OCI-LY7 (cell line): ENCODE measurements around the gene KRTDAP. TPM values are rescaled to one million over a fixed set of nuclear protein-coding genes. Genes with fewer than 3 reads are reported as not detected.

Experiments used
- BruUV-seq: library from RNA; stranded (reverse); fragments of 400-500 nt; replicated peaks from 2 replicates; lab custom pipeline; 2021; lab: Mats Ljungman, UMichigan
- CTCF ChIA-PET: fragments of 300-600 bp; sonication (Branson Sonifier 250); formaldehyde crosslinking; loops from one replicate; lab custom pipeline; 2022; ENCODE audit warnings: antibody characterized with exemption; ENCODE audit not compliant: unreplicated experiment; lab: Charles Lee
- POLR2A ChIA-PET: fragments of 300-600 bp; sonication (Branson Sonifier 250); formaldehyde crosslinking; loops from one replicate; lab custom pipeline; 2022; ENCODE audit warnings: antibody characterized with exemption; lab: Charles Lee
- DNase-seq: peaks from one replicate; pipeline ENCODE4 v3.0.0-alpha.2; 2015; ENCODE audit warnings: low spot score
- H2AFZ ChIP-seq: fragments of 200-600 bp; sonication (generic), shearing (Covaris generic); 2 replicates; pipeline ENCODE4 v1.6.1; 2014; ENCODE audit warnings: mild to moderate bottlenecking, antibody characterized with exemption, low read length, moderate library complexity
- H3K27ac ChIP-seq: fragments of 200-600 bp; sonication (generic); 2 replicates; pipeline ENCODE4 v1.5.1; 2014; ENCODE audit warnings: mixed run types, low read depth, mild to moderate bottlenecking, moderate library complexity, low read length, inconsistent platforms; ENCODE audit not compliant: poor library complexity, severe bottlenecking
- H3K36me3 ChIP-seq: fragments of 200-600 bp; sonication (generic); 2 replicates; pipeline ENCODE4 v1.6.1; 2014; ENCODE audit warnings: mild to moderate bottlenecking, antibody characterized with exemption, low read length, moderate library complexity, mixed read lengths; ENCODE audit not compliant: insufficient read depth
- H3K4me1 ChIP-seq: fragments of 200-600 bp; sonication (generic); 2 replicates; pipeline ENCODE4 v1.5.1; 2014; ENCODE audit warnings: mild to moderate bottlenecking, low read length; ENCODE audit not compliant: insufficient read depth, poor library complexity, severe bottlenecking
- H3K4me2 ChIP-seq: fragments of 200-600 bp; sonication (generic); 2 replicates; pipeline ENCODE4 v1.6.1; 2014; ENCODE audit warnings: mild to moderate bottlenecking, low read length
- H3K4me3 ChIP-seq: fragments of 200-600 bp; sonication (generic); 2 replicates; pipeline ENCODE4 v1.5.1; 2014; ENCODE audit warnings: mild to moderate bottlenecking, low read depth, low read length; ENCODE audit not compliant: poor library complexity, severe bottlenecking
- H3K79me2 ChIP-seq: fragments of 200-600 bp; sonication (generic); 2 replicates; pipeline ENCODE4 v1.6.1; 2016; ENCODE audit warnings: low read depth, mild to moderate bottlenecking, low read length, moderate library complexity, mixed read lengths; ENCODE audit not compliant: insufficient read depth
- H3K9me2 ChIP-seq: fragments of 200-600 bp; sonication (generic); 2 replicates; pipeline ENCODE4 v1.6.1; 2016; ENCODE audit warnings: mild to moderate bottlenecking, low read length, mixed read lengths; ENCODE audit not compliant: insufficient read depth
- H3K9me3 ChIP-seq: fragments of 200-600 bp; sonication (generic); 2 replicates; pipeline ENCODE4 v1.6.1; 2014; ENCODE audit warnings: mild to moderate bottlenecking, mixed run types, low read length, mixed read lengths
- H4K20me1 ChIP-seq: fragments of 200-600 bp; sonication (generic); 2 replicates; pipeline ENCODE4 v1.6.1; 2014; ENCODE audit warnings: mild to moderate bottlenecking, antibody characterized with exemption, low read length, moderate library complexity, mixed read lengths; ENCODE audit not compliant: insufficient read depth
- CTCF ChIP-seq: fragments of 200-600 bp; sonication (generic); conservative IDR thresholded peaks from 2 replicates; pipeline ENCODE4 v1.5.1; 2014; ENCODE audit warnings: mild to moderate bottlenecking, antibody characterized with exemption, low read length, moderate library complexity, mixed read lengths
- EZH2phosphoT487 ChIP-seq: fragments of 200-600 bp; sonication (generic); IDR thresholded peaks from 2 replicates; pipeline ENCODE4 v1.6.1; 2018; ENCODE audit warnings: low read depth, borderline replicate concordance, mild to moderate bottlenecking, mixed run types, antibody characterized with exemption, low read length, moderate library complexity, mixed read lengths
- intact Hi-C: fragments of 100-400 bp; cut with micrococcal nuclease; formaldehyde crosslinking; loops from one replicate; pipeline ENCODE4 v1.10.0; 2022; ENCODE audit not compliant: unreplicated experiment
- total RNA-seq, 2 experiments: library from RNA; depleted of rRNA in 1 of 2; stranded (reverse); fragments of >200 nt in 1 of 2; shearing (Covaris generic) in 1 of 2; gene quantifications; 2 replicates each; pipeline ENCODE4 v1.2.3, GENCODE V29; 2014 to 2022

The KRTDAP gene
- total RNA-seq, 2 experiments from 2014 or later = not detected

- H3K9me3 ChIP-seq = no peaks in the 10 kb centered on the region
- TF ChIP-seq EZH2phosphoT487 = no peak
- TF ChIP-seq CTCF = no peak
- H3K79me2 ChIP-seq = no peaks in the 10 kb centered on the region
- no peaks in the 10 kb centered on the region for H4K20me1 ChIP-seq
- no peaks in the 10 kb centered on the region for H3K4me1 ChIP-seq
- H3K9me2 ChIP-seq = no peaks in the 10 kb centered on the region
- intact Hi-C loops = no loop called here
- no peak overlapping the region for H2AFZ ChIP-seq
- H3K36me3 ChIP-seq = no peaks in the 10 kb centered on the region
- H3K4me2 ChIP-seq = no peak overlapping the region
- ChIA-PET POLR2A (interaction anchor here (0.6 kb wide), 1 partner anchor 1167 kb away, joined by 3 read pairs; no protein-coding TSS in a partner anchor), CTCF (no interaction called here)
- DNase-seq = no peak
- no peak overlapping the region for H3K4me3 ChIP-seq
- no peak overlapping the region for H3K27ac ChIP-seq
- no TSS peak for BruUV-seq
Observed at GRCh38 chr19:35491836-35492360, 1.6 kb upstream of the KRTDAP start.

- Histone ChIP-seq H3K27ac (no peak overlapping the region), H3K79me2 (no peaks in the 10 kb centered on the region), H3K4me3 (no peak overlapping the region), H3K4me1 (peaks cover 11% of the 10 kb centered on the region), H4K20me1 (no peaks in the 10 kb centered on the region), H3K36me3 (no peaks in the 10 kb centered on the region), H3K4me2 (no peak overlapping the region), H3K9me2 (no peaks in the 10 kb centered on the region), H2AFZ (no peak overlapping the region), H3K9me3 (no peaks in the 10 kb centered on the region)
- ChIA-PET POLR2A (no interaction called here), CTCF (no interaction called here)
- no TSS peak for BruUV-seq
- intact Hi-C loops = no loop called here
- TF ChIP-seq CTCF (no peak), EZH2phosphoT487 (no peak)
- no peak for DNase-seq
Observed at GRCh38 chr19:35488677-35489076, 1.6 kb downstream of the KRTDAP start.

GRCh38 chr19:35487656-35488182 is 2.5 kb downstream of the KRTDAP start:
- TF ChIP-seq EZH2phosphoT487 (no peak), CTCF (no peak)
- Histone ChIP-seq H3K9me3 (no peaks in the 10 kb centered on the region), H3K4me2 (no peak overlapping the region), H2AFZ (no peak overlapping the region), H3K27ac (no peak overlapping the region), H3K4me1 (peaks cover 11% of the 10 kb centered on the region), H3K36me3 (no peaks in the 10 kb centered on the region), H3K79me2 (no peaks in the 10 kb centered on the region), H3K9me2 (no peaks in the 10 kb centered on the region), H4K20me1 (no peaks in the 10 kb centered on the region), H3K4me3 (no peak overlapping the region)
- no peak for DNase-seq
- BruUV-seq = no TSS peak
- intact Hi-C loops = no loop called here
- POLR2A ChIA-PET = no interaction called here
- CTCF ChIA-PET = no interaction called here
